Peyer's patch (tissue), 4 donors: Measurements from ENCODE around the gene CACNA2D1.

Experiments
- POLR2A ChIP-seq, 2 donors: fragments of 450-650 bp; IDR thresholded peaks; one replicate each; pipeline ENCODE4 v1.5.1; 2017; ENCODE audit warnings: antibody characterized with exemption in 2 of 2, mild to moderate bottlenecking in 2 of 2, moderate library complexity in 2 of 2
- TF ChIP-seq, protein P1 (sequence below), 6 experiments: fragments of 450-650 bp in 4 of 6; fragments of 200-600 bp in 2 of 6; sonication (generic) in 1 of 6; IDR thresholded peaks; one replicate each; pipeline ENCODE4 v1.5.1; 2017 to 2019; ENCODE audit warnings: antibody characterized with exemption in 6 of 6, mild to moderate bottlenecking in 3 of 6, moderate library complexity in 1 of 6

GRCh38 chr7:82173400-82174021, 270.1 kb downstream of the CACNA2D1 start:
- TF ChIP-seq, protein P1, sequence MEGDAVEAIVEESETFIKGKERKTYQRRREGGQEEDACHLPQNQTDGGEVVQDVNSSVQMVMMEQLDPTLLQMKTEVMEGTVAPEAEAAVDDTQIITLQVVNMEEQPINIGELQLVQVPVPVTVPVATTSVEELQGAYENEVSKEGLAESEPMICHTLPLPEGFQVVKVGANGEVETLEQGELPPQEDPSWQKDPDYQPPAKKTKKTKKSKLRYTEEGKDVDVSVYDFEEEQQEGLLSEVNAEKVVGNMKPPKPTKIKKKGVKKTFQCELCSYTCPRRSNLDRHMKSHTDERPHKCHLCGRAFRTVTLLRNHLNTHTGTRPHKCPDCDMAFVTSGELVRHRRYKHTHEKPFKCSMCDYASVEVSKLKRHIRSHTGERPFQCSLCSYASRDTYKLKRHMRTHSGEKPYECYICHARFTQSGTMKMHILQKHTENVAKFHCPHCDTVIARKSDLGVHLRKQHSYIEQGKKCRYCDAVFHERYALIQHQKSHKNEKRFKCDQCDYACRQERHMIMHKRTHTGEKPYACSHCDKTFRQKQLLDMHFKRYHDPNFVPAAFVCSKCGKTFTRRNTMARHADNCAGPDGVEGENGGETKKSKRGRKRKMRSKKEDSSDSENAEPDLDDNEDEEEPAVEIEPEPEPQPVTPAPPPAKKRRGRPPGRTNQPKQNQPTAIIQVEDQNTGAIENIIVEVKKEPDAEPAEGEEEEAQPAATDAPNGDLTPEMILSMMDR (IDR thresholded peaks at IDR 0.05) = no peak
- TF ChIP-seq POLR2A (IDR thresholded peaks at IDR 0.05) = no peak
